Panc1 (cell line): ENCODE measurements around the gene ANXA7. TPM values are rescaled to one million over a fixed set of nuclear protein-coding genes. Genes with fewer than 3 reads are reported as not detected.

Experiments
- ATAC-seq: fragments of 200-7000 bp; cut with Tn5 transposase; 2 replicates; pipeline ENCODE4 v1.9.1; 2020; ENCODE audit warnings: mild to moderate bottlenecking, moderate library complexity
- BruUV-seq: library from RNA; stranded (reverse); fragments of 400-500 nt; replicated peaks from 2 replicates; lab custom pipeline; 2021; lab: Mats Ljungman, UMichigan
- CTCF ChIA-PET: fragments of 300-600 bp; sonication (Branson Sonifier 250); formaldehyde crosslinking; loops from one replicate; lab custom pipeline; 2022; ENCODE audit warnings: antibody characterized with exemption; lab: Charles Lee
- POLR2A ChIA-PET: fragments of 300-600 bp; sonication (Branson Sonifier 250); formaldehyde crosslinking; loops from one replicate; lab custom pipeline; 2022; ENCODE audit warnings: antibody characterized with exemption; lab: Charles Lee
- DNase-seq: peaks from one replicate; pipeline ENCODE4 v3.0.0-alpha.2; 2010; ENCODE audit warnings: low read depth, low spot score
- H3K27ac ChIP-seq: 2 replicates; pipeline ENCODE4 v1.5.1; 2011; ENCODE audit warnings: mild to moderate bottlenecking, low read length, inconsistent platforms
- H3K27me3 ChIP-seq: fragments of 200-500 bp; sonication (Bioruptor generic); 2 replicates; pipeline ENCODE4 v1.6.0; 2014; ENCODE audit warnings: low read length, inconsistent platforms; ENCODE audit not compliant: control insufficient read depth, insufficient read depth
- H3K36me3 ChIP-seq: fragments of 200-500 bp; sonication (Bioruptor generic); 2 replicates; pipeline ENCODE4 v1.5.1; 2014; ENCODE audit warnings: inconsistent platforms, mild to moderate bottlenecking, low read length, moderate library complexity; ENCODE audit not compliant: control insufficient read depth, insufficient read depth
- H3K4me1 ChIP-seq: 2 replicates; pipeline ENCODE4 v1.5.1; 2011; ENCODE audit warnings: inconsistent platforms, mild to moderate bottlenecking, low read length, moderate library complexity; ENCODE audit not compliant: control insufficient read depth, insufficient read depth
- H3K4me3 ChIP-seq, 2 experiments: 2 replicates each; pipeline ENCODE4 v1.5.1; 2011 to 2012; ENCODE audit warnings: low read depth in 2 of 2, low read length in 2 of 2, mild to moderate bottlenecking in 2 of 2, inconsistent platforms in 1 of 2, moderate library complexity in 1 of 2
- H3K9me3 ChIP-seq: fragments of 200-500 bp; sonication (Bioruptor generic); 2 replicates; pipeline ENCODE4 v1.5.1; 2014; ENCODE audit warnings: low read depth, mild to moderate bottlenecking, inconsistent platforms, low read length, moderate library complexity; ENCODE audit not compliant: control insufficient read depth, insufficient read depth
- POLR2AphosphoS5 ChIP-seq: IDR thresholded peaks from 2 replicates; pipeline ENCODE4 v1.6.1; 2012; ENCODE audit warnings: mild to moderate bottlenecking, low read depth, low read length, moderate library complexity
- SIN3A ChIP-seq: IDR thresholded peaks from 2 replicates; pipeline ENCODE4 v1.6.1; 2012; ENCODE audit warnings: low read depth, mild to moderate bottlenecking, low read length, moderate library complexity, borderline replicate concordance; ENCODE audit not compliant: insufficient read depth
- TCF7L2 ChIP-seq: IDR thresholded peaks from 2 replicates; pipeline ENCODE4 v1.6.1; 2011; ENCODE audit warnings: mild to moderate bottlenecking, low read depth, low read length, inconsistent platforms
- in situ Hi-C: cut with HindIII; loops from 2 replicates; pipeline ENCODE4 v1.10.0; 2016; ENCODE audit warnings: low sequenced_read_pairs, low pct_unique_long_range_greater_than_20kb
- intact Hi-C: fragments of 100-400 bp; cut with micrococcal nuclease; formaldehyde crosslinking; loops from one replicate; pipeline ENCODE4 v1.10.0; 2022; ENCODE audit not compliant: unreplicated experiment
- total RNA-seq: library from RNA; stranded (reverse); gene quantifications from one replicate; pipeline ENCODE4 v1.2.1, GENCODE V29; 2021; ENCODE audit not compliant: unreplicated experiment
- TF ChIP-seq, protein P1 (sequence below): fragments of 450-650 bp; IDR thresholded peaks from 2 replicates; pipeline ENCODE4 v1.5.1; 2017; ENCODE audit warnings: mild to moderate bottlenecking
- TF ChIP-seq, protein P2 (sequence below), 2 experiments: IDR thresholded peaks; 2 replicates each; pipeline ENCODE4 v1.6.1; 2011 to 2012; ENCODE audit warnings: low read depth in 2 of 2, control low read depth in 1 of 2, low read length in 1 of 2, mild to moderate bottlenecking in 1 of 2, moderate library complexity in 1 of 2; ENCODE audit not compliant: insufficient read depth in 1 of 2

Gene ANXA7
- total RNA-seq, 1 experiment from 2014 or later: 165 TPM

DNA sequence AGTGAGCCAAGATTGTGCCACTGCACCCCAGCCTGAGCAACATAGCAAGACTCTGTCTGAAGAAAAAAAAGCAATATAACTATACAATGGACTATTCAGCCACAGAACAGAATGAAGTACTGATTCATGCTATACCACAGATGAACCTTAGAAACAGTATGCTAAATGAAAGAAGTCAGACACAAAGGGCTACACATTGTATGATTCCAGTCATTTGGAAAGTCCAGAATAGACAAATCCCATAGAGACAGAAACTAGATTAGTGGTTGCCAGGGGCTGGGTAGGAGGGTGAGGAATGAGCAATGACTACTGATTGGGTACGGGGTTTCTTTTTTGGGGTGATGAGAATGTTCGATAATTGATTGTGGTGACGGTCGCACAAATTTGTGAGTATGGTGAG lies 45.6 kb downstream of the ANXA7 start:
- H3K36me3 ChIP-seq: 0 out of 2 replicates have a peak, but pooled peaks cover 3% of the 10 kb centered on the region
- POLR2A ChIA-PET: interaction anchor here (0.7 kb wide), 1 partner anchor 119 kb away, joined by 3 read pairs; no protein-coding TSS in a partner anchor
- CTCF ChIA-PET: no interaction called here
- H3K27ac ChIP-seq: no peak overlapping the region
- H3K4me3 ChIP-seq: no peak overlapping the region
- TF ChIP-seq, protein P1, sequence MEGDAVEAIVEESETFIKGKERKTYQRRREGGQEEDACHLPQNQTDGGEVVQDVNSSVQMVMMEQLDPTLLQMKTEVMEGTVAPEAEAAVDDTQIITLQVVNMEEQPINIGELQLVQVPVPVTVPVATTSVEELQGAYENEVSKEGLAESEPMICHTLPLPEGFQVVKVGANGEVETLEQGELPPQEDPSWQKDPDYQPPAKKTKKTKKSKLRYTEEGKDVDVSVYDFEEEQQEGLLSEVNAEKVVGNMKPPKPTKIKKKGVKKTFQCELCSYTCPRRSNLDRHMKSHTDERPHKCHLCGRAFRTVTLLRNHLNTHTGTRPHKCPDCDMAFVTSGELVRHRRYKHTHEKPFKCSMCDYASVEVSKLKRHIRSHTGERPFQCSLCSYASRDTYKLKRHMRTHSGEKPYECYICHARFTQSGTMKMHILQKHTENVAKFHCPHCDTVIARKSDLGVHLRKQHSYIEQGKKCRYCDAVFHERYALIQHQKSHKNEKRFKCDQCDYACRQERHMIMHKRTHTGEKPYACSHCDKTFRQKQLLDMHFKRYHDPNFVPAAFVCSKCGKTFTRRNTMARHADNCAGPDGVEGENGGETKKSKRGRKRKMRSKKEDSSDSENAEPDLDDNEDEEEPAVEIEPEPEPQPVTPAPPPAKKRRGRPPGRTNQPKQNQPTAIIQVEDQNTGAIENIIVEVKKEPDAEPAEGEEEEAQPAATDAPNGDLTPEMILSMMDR: no peak
- TF ChIP-seq POLR2AphosphoS5 (no peak), SIN3A (no peak), TCF7L2 (no peak)
- TF ChIP-seq, protein P2, sequence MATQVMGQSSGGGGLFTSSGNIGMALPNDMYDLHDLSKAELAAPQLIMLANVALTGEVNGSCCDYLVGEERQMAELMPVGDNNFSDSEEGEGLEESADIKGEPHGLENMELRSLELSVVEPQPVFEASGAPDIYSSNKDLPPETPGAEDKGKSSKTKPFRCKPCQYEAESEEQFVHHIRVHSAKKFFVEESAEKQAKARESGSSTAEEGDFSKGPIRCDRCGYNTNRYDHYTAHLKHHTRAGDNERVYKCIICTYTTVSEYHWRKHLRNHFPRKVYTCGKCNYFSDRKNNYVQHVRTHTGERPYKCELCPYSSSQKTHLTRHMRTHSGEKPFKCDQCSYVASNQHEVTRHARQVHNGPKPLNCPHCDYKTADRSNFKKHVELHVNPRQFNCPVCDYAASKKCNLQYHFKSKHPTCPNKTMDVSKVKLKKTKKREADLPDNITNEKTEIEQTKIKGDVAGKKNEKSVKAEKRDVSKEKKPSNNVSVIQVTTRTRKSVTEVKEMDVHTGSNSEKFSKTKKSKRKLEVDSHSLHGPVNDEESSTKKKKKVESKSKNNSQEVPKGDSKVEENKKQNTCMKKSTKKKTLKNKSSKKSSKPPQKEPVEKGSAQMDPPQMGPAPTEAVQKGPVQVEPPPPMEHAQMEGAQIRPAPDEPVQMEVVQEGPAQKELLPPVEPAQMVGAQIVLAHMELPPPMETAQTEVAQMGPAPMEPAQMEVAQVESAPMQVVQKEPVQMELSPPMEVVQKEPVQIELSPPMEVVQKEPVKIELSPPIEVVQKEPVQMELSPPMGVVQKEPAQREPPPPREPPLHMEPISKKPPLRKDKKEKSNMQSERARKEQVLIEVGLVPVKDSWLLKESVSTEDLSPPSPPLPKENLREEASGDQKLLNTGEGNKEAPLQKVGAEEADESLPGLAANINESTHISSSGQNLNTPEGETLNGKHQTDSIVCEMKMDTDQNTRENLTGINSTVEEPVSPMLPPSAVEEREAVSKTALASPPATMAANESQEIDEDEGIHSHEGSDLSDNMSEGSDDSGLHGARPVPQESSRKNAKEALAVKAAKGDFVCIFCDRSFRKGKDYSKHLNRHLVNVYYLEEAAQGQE (IDR thresholded peaks at IDR 0.05; ENCODE audit: insufficient read depth in 1 of 2, low read depth in 2 of 2, low read length in 1 of 2): no peak
- no peak for ATAC-seq
- intact Hi-C loops (no loop called here), in situ Hi-C loops (no loop called here)
- BruUV-seq: no TSS peak
- no peaks in the 10 kb centered on the region for H3K9me3 ChIP-seq
- H3K4me1 ChIP-seq: no peaks in the 10 kb centered on the region
- H3K27me3 ChIP-seq: no peaks in the 10 kb centered on the region
- no peak for DNase-seq

DNA sequence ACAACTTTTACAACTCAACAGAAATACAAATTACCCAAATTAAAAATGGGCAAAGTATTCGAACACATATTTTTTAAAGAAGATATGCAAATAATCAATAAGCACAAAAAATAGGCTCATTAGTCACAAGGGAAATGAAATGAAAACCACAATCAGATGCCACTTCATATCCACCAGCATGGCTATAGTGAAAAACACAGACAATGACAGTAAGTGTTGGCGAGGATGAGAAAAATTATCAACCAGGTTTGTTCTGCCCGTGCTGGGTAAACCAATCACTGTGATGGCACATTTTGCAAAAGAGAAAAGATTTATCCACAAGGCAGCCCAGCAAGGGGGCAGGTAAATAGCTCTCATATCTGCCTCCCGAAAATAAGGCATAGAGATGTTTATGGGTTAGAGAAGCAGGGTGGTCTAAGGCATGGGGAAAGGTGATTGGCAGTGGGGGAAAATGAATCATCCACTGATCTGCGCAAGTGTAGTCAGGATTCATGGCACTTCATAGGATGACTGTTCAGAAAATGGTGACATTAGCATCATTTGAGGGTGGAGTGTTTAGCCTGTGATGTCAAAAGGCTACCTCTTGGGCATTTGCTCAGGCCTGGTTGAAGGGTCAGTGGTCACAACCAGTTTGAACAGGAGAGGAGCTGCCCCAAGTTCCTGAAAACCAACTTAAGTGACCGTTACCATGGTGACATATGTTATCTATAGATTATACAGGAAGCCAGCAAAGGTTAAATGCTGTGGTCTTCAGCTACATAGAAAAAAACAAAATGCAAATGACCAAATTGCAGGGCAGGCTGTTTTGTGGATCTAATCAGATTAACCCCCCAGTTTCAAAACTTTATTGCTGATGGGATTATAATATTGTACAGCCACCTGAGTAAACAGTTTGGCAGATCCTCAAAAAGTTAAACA lies 47.2 kb downstream of the ANXA7 start:
- BruUV-seq: no TSS peak
- Histone ChIP-seq H3K36me3 (no peaks in the 10 kb centered on the region), H3K9me3 (no peaks in the 10 kb centered on the region), H3K27ac (no peak overlapping the region), H3K27me3 (no peaks in the 10 kb centered on the region), H3K4me1 (no peaks in the 10 kb centered on the region), H3K4me3 (no peak overlapping the region)
- no peak for DNase-seq
- TF ChIP-seq, protein P2 (IDR thresholded peaks at IDR 0.05; ENCODE audit: insufficient read depth in 1 of 2, low read depth in 2 of 2, low read length in 1 of 2): no peak
- TF ChIP-seq, protein P1: no peak
- TF ChIP-seq POLR2AphosphoS5: no peak
- in situ Hi-C loops (no loop called here), intact Hi-C loops (no loop called here)
- ATAC-seq: peak; percentile 14; the same call in 1 of the 2 replicates
- POLR2A ChIA-PET: no interaction called here
- CTCF ChIA-PET: no interaction called here
